ENCODE results near the gene COQ10B.

COQ10B gene

GRCh38 chr2:197453123-197453913 is at the start of gene COQ10B:
COQ10B (plus strand) TSS chr2:197453552; CDS start chr2:197453561, 9 bp downstream.
- H3K4me3 ChIP-seq (ENCODE audit: low read depth, low read length) = peak within 1 kb of the TSS; percentile 85
- DNase-seq (ENCODE audit: low read depth) = peak; percentile 99
- peak; percentile 22 for TF ChIP-seq CTCF (IDR thresholded peaks at IDR 0.05; ENCODE audit: low read depth, low read length, missing control alignments)

DNA sequence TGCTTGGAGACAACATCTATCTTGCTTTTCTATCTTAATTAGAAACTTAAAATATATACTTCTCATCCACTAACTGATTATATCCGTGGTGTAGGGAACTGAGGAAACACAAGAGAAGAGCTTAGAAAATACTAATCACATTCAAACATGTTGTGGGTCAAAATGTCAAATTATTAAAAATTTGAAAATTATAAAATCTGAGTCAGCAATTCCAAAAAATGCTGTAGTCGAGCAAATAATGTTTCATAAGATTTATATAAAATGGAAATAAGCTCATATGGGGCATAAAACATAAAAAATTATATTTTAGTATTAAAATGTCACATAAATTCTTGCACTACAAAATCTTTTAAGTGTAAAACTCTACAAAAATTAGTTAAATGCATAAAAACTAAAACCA is 47.8 kb upstream of the COQ10B start:
- no peak for TF ChIP-seq CTCF (IDR thresholded peaks at IDR 0.05; ENCODE audit: low read depth, low read length, missing control alignments)
- H3K4me3 ChIP-seq (ENCODE audit: low read depth, low read length) = no peak overlapping the region
- no peak for DNase-seq (ENCODE audit: low read depth)

GRCh38 chr2:197414039-197414438 is 39.3 kb upstream of the COQ10B start:
- no peak for DNase-seq (ENCODE audit: low read depth)
- H3K4me3 ChIP-seq (ENCODE audit: low read depth, low read length) = no peak overlapping the region
- TF ChIP-seq CTCF (IDR thresholded peaks at IDR 0.05; ENCODE audit: low read depth, low read length, missing control alignments) = no peak

GRCh38 chr2:197414515-197414914 is 38.8 kb upstream of the COQ10B start:
- no peak overlapping the region for H3K4me3 ChIP-seq (ENCODE audit: low read depth, low read length)
- TF ChIP-seq CTCF (IDR thresholded peaks at IDR 0.05; ENCODE audit: low read depth, low read length, missing control alignments) = no peak
- no peak for DNase-seq (ENCODE audit: low read depth)

GRCh38 chr2:197416268-197416667 is 37.1 kb upstream of the COQ10B start:
- no peak for DNase-seq (ENCODE audit: low read depth)
- H3K4me3 ChIP-seq (ENCODE audit: low read depth, low read length) = no peak overlapping the region
- no peak for TF ChIP-seq CTCF (IDR thresholded peaks at IDR 0.05; ENCODE audit: low read depth, low read length, missing control alignments)

DNA sequence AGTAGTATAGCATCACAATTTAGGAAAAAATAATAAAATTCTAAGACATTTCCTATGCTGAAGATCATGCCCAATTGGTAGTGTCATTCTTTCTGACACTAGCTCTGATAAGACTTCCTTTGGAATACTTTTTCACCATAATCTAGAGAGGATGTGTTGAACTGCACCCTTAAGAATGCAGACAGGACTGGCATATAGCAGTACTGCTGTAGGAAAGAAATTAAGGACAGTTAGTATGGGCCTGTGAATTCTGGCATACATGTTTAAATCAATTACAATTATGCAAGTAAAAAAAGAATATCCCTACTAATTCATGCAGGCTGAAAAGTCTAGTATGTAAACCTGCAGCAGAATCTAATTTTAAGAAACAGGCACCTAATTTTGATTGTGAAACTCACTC is 33.9 kb upstream of the COQ10B start:
- DNase-seq (ENCODE audit: low read depth) = no peak
- no peak for TF ChIP-seq CTCF (IDR thresholded peaks at IDR 0.05; ENCODE audit: low read depth, low read length, missing control alignments)
- H3K4me3 ChIP-seq (ENCODE audit: low read depth, low read length) = no peak overlapping the region

- H3K4me3 ChIP-seq (ENCODE audit: low read depth, low read length) = no peak overlapping the region
- DNase-seq (ENCODE audit: low read depth) = no peak
- no peak for TF ChIP-seq CTCF (IDR thresholded peaks at IDR 0.05; ENCODE audit: low read depth, low read length, missing control alignments)
Observed at GRCh38 chr2:197423307-197423706, 30.0 kb upstream of the COQ10B start.
